Measurements from ENCODE around the gene LRP1B.
"Not testable (repeated sequence)": the region's sequence is repeated elsewhere in the genome, so short reads cannot be mapped to it uniquely, and the experiment has no call there.

Gene LRP1B

GRCh38 chr2:140354544-140354943, 1776.3 kb downstream of the LRP1B start:
- DNase-seq (ENCODE audit: low read depth, low spot score) = no peak

GRCh38 chr2:140353541-140353940, 1777.3 kb downstream of the LRP1B start:
- DNase-seq (ENCODE audit: low read depth, low spot score) = peak; percentile 6

GRCh38 chr2:140351692-140352091, 1779.1 kb downstream of the LRP1B start:
- DNase-seq (ENCODE audit: low read depth, low spot score) = no peak

- no peak for DNase-seq (ENCODE audit: low read depth, low spot score)
Observed at GRCh38 chr2:140349695-140350094, 1781.1 kb downstream of the LRP1B start.

- DNase-seq (ENCODE audit: low read depth, low spot score) = no peak
Observed at GRCh38 chr2:140348826-140349225, 1782.0 kb downstream of the LRP1B start.

- no peak for DNase-seq (ENCODE audit: low read depth, low spot score)
Observed at GRCh38 chr2:140344838-140345237, 1786.0 kb downstream of the LRP1B start.

GRCh38 chr2:140344266-140344665, 1786.5 kb downstream of the LRP1B start:
- not testable (repeated sequence) for DNase-seq (ENCODE audit: low read depth, low spot score)

- no peak for DNase-seq (ENCODE audit: low read depth, low spot score)
Observed at GRCh38 chr2:140338795-140339194, 1792.0 kb downstream of the LRP1B start.

- no peak for DNase-seq (ENCODE audit: low read depth, low spot score)
Observed at GRCh38 chr2:140337061-140337460, 1793.8 kb downstream of the LRP1B start.

- no peak for DNase-seq (ENCODE audit: low read depth, low spot score)
Observed at GRCh38 chr2:140316345-140316744, 1814.5 kb downstream of the LRP1B start.

- DNase-seq (ENCODE audit: low read depth, low spot score) = no peak
Observed at GRCh38 chr2:140311905-140312304, 1818.9 kb downstream of the LRP1B start.

GRCh38 chr2:140308706-140309105, 1822.1 kb downstream of the LRP1B start:
- no peak for DNase-seq (ENCODE audit: low read depth, low spot score)

GRCh38 chr2:140307532-140307931, 1823.3 kb downstream of the LRP1B start:
- no peak for DNase-seq (ENCODE audit: low read depth, low spot score)

GRCh38 chr2:140295767-140296166, 1835.0 kb downstream of the LRP1B start:
- no peak for DNase-seq (ENCODE audit: low read depth, low spot score)

GRCh38 chr2:140288726-140289125, 1842.1 kb downstream of the LRP1B start:
- no peak for DNase-seq (ENCODE audit: low read depth, low spot score)

GRCh38 chr2:140288213-140288612, 1842.6 kb downstream of the LRP1B start:
- no peak for DNase-seq (ENCODE audit: low read depth, low spot score)

- no peak for DNase-seq (ENCODE audit: low read depth, low spot score)
Observed at GRCh38 chr2:140286377-140286776, 1844.4 kb downstream of the LRP1B start.

GRCh38 chr2:140277344-140277743, 1853.5 kb downstream of the LRP1B start:
- not testable (repeated sequence) for DNase-seq (ENCODE audit: low read depth, low spot score)

- no peak for DNase-seq (ENCODE audit: low read depth, low spot score)
Observed at GRCh38 chr2:140276661-140277060, 1854.2 kb downstream of the LRP1B start.

- DNase-seq (ENCODE audit: low read depth, low spot score) = no peak
Observed at GRCh38 chr2:140275427-140275826, 1855.4 kb downstream of the LRP1B start.

GRCh38 chr2:140274891-140275290, 1855.9 kb downstream of the LRP1B start:
- DNase-seq (ENCODE audit: low read depth, low spot score) = no peak

- DNase-seq (ENCODE audit: low read depth, low spot score) = no peak
Observed at GRCh38 chr2:140273958-140274357, 1856.9 kb downstream of the LRP1B start.

GRCh38 chr2:140273408-140273807, 1857.4 kb downstream of the LRP1B start:
- no peak for DNase-seq (ENCODE audit: low read depth, low spot score)

- DNase-seq (ENCODE audit: low read depth, low spot score) = no peak
Observed at GRCh38 chr2:140270224-140270623, 1860.6 kb downstream of the LRP1B start.

GRCh38 chr2:140269000-140269399, 1861.8 kb downstream of the LRP1B start:
- no peak for DNase-seq (ENCODE audit: low read depth, low spot score)

Measured in smooth muscle cell of the brain vasculature (primary cell).